DND-41 (cell line): ENCODE measurements around the gene MEIS1.

Experiments used
- ATAC-seq: fragments of 200-7000 bp; cut with Tn5 transposase; 3 replicates; pipeline ENCODE4 v1.9.1; 2021; ENCODE audit warnings: low read depth; ENCODE audit not compliant: insufficient read depth
- DNase-seq: peaks from one replicate; pipeline ENCODE4 v3.0.0-alpha.2; 2020
- H2AFZ ChIP-seq: 2 replicates; pipeline ENCODE4 v1.6.0; 2012; ENCODE audit warnings: low read depth, low read length
- H3K27ac ChIP-seq: 2 replicates; pipeline ENCODE4 v1.5.1; 2012; ENCODE audit warnings: low read length, inconsistent platforms
- H3K27me3 ChIP-seq: fragments of 200-600 bp; sonication (generic); 2 replicates; pipeline ENCODE4 v1.6.0; 2012; ENCODE audit warnings: low read length, mild to moderate bottlenecking, inconsistent platforms; ENCODE audit not compliant: insufficient read depth, poor library complexity
- H3K36me3 ChIP-seq: 2 replicates; pipeline ENCODE4 v1.5.1; 2012; ENCODE audit warnings: low read length, inconsistent platforms; ENCODE audit not compliant: insufficient read depth
- H3K4me1 ChIP-seq: 2 replicates; pipeline ENCODE4 v1.5.1; 2012; ENCODE audit warnings: mild to moderate bottlenecking, low read length; ENCODE audit not compliant: insufficient read depth
- H3K4me2 ChIP-seq: 2 replicates; pipeline ENCODE4 v1.6.0; 2012; ENCODE audit warnings: mild to moderate bottlenecking, moderate library complexity, low read length, inconsistent platforms; ENCODE audit not compliant: insufficient read depth
- H3K4me3 ChIP-seq, 2 experiments: fragments of 200-600 bp in 1 of 2; shearing (Covaris generic) in 1 of 2; 2 replicates each; pipeline ENCODE4 v1.5.1; 2012 to 2016; ENCODE audit warnings: inconsistent platforms in 2 of 2, low read length in 2 of 2, mild to moderate bottlenecking in 2 of 2, low read depth in 1 of 2, moderate library complexity in 1 of 2
- H3K79me2 ChIP-seq: 2 replicates; pipeline ENCODE4 v1.6.0; 2012; ENCODE audit warnings: low read length, inconsistent platforms; ENCODE audit not compliant: insufficient read depth
- H3K9ac ChIP-seq: 2 replicates; pipeline ENCODE4 v1.6.0; 2012; ENCODE audit warnings: low read depth, mild to moderate bottlenecking, inconsistent platforms, low read length, moderate library complexity
- H3K9me3 ChIP-seq: 2 replicates; pipeline ENCODE4 v1.5.1; 2012; ENCODE audit warnings: low read length, moderate library complexity, mild to moderate bottlenecking, inconsistent platforms; ENCODE audit not compliant: insufficient read depth, severe bottlenecking
- H4K20me1 ChIP-seq: 2 replicates; pipeline ENCODE4 v1.6.0; 2012; ENCODE audit warnings: low read length; ENCODE audit not compliant: insufficient read depth
- CTCF ChIP-seq: IDR thresholded peaks from 2 replicates; pipeline ENCODE4 v1.5.1; 2012; ENCODE audit warnings: borderline replicate concordance, low read length, moderate library complexity, mild to moderate bottlenecking; ENCODE audit not compliant: poor library complexity, severe bottlenecking; ENCODE audit errors: extremely low read depth
- EZH2 ChIP-seq: IDR thresholded peaks from 3 replicates; pipeline ENCODE4 v1.6.1; 2012; ENCODE audit warnings: borderline replicate concordance, low read depth, mild to moderate bottlenecking, moderate library complexity, low read length, inconsistent platforms; ENCODE audit not compliant: severe bottlenecking

MEIS1 gene

GRCh38 chr2:66435549-66435875 is 587 bp downstream of the MEIS1 start:
- Histone ChIP-seq H2AFZ (no peak overlapping the region), H3K9ac (no peak overlapping the region), H4K20me1 (no peaks in the 10 kb centered on the region), H3K4me1 (no peaks in the 10 kb centered on the region), H3K4me3 (no peak overlapping the region), H3K27me3 (peaks cover 5% of the 10 kb centered on the region), H3K4me2 (no peak overlapping the region), H3K79me2 (no peaks in the 10 kb centered on the region), H3K27ac (no peak overlapping the region), H3K9me3 (no peaks in the 10 kb centered on the region), H3K36me3 (no peaks in the 10 kb centered on the region)
- DNase-seq (no peak), ATAC-seq (no peak)
- no peak for TF ChIP-seq CTCF
- TF ChIP-seq EZH2 = no peak

- H3K79me2 ChIP-seq = no peaks in the 10 kb centered on the region
- no peaks in the 10 kb centered on the region for H4K20me1 ChIP-seq
- H2AFZ ChIP-seq = no peak overlapping the region
- no peak overlapping the region for H3K27ac ChIP-seq
- DNase-seq = no peak
- H3K4me2 ChIP-seq = no peak overlapping the region
- no peaks in the 10 kb centered on the region for H3K4me1 ChIP-seq
- no peaks in the 10 kb centered on the region for H3K9me3 ChIP-seq
- H3K4me3 ChIP-seq = no peak overlapping the region
- TF ChIP-seq EZH2 = no peak
- no peak for TF ChIP-seq CTCF
- peaks cover 3% of the 10 kb centered on the region for H3K27me3 ChIP-seq
- H3K9ac ChIP-seq = no peak overlapping the region
- no peaks in the 10 kb centered on the region for H3K36me3 ChIP-seq
- no peak for ATAC-seq
Observed at GRCh38 chr2:66435963-66436362, 1.0 kb downstream of the MEIS1 start.

- ATAC-seq (no peak), DNase-seq (no peak)
- H3K9me3 ChIP-seq = no peaks in the 10 kb centered on the region
- H3K4me2 ChIP-seq = no peak overlapping the region
- no peaks in the 10 kb centered on the region for H3K4me1 ChIP-seq
- no peak overlapping the region for H3K27ac ChIP-seq
- no peak overlapping the region for H3K9ac ChIP-seq
- H3K36me3 ChIP-seq = no peaks in the 10 kb centered on the region
- H4K20me1 ChIP-seq = no peaks in the 10 kb centered on the region
- H2AFZ ChIP-seq = no peak overlapping the region
- peaks cover 6% of the 10 kb centered on the region for H3K27me3 ChIP-seq
- no peak for TF ChIP-seq CTCF
- no peak for TF ChIP-seq EZH2
- no peak overlapping the region for H3K4me3 ChIP-seq
- H3K79me2 ChIP-seq = no peaks in the 10 kb centered on the region
Observed at GRCh38 chr2:66436581-66437001, 1.7 kb downstream of the MEIS1 start.

- Histone ChIP-seq H3K9me3 (no peaks in the 10 kb centered on the region), H3K9ac (no peak overlapping the region), H3K27ac (no peak overlapping the region), H4K20me1 (no peaks in the 10 kb centered on the region), H3K4me1 (no peaks in the 10 kb centered on the region), H3K27me3 (peaks cover 8% of the 10 kb centered on the region), H2AFZ (no peak overlapping the region), H3K36me3 (no peaks in the 10 kb centered on the region), H3K4me3 (no peak overlapping the region), H3K4me2 (no peak overlapping the region), H3K79me2 (no peaks in the 10 kb centered on the region)
- TF ChIP-seq CTCF (no peak), EZH2 (no peak)
- ATAC-seq (no peak), DNase-seq (no peak)
Observed at GRCh38 chr2:66437109-66437690, 2.3 kb downstream of the MEIS1 start.
